HepG2 (cell line): ENCODE measurements around the gene RHOXF1. TPM values are rescaled to one million over a fixed set of nuclear protein-coding genes. Genes with fewer than 3 reads are reported as not detected.
"Not testable (repeated sequence)": the region's sequence is repeated elsewhere in the genome, so short reads cannot be mapped to it uniquely, and the experiment has no call there.

Experiments
- ATAC-seq: fragments of 200-7000 bp; cut with Tn5 transposase; 3 replicates; pipeline ENCODE4 v1.9.1; 2020; ENCODE audit warnings: mild to moderate bottlenecking, moderate library complexity
- BruUV-seq: library from RNA; stranded (reverse); fragments of 400-500 nt; replicated peaks from 2 replicates; lab custom pipeline; 2021; lab: Mats Ljungman, UMichigan
- CTCF ChIA-PET: fragments of 300-600 bp; formaldehyde crosslinking; extraction: SDS; loops from one replicate; lab custom pipeline; 2021; ENCODE audit warnings: low total read pairs, inconsistent platforms, low intra/inter-chr PET ratio; lab: Yijun Ruan, JAX
- POLR2A ChIA-PET: fragments of 350-600 bp; sonication (Branson Sonifier 250); formaldehyde crosslinking; loops from one replicate; lab custom pipeline; 2020; ENCODE audit warnings: antibody characterized with exemption, inconsistent platforms; lab: Yijun Ruan, JAX
- DNase-seq: peaks from one replicate; pipeline ENCODE4 v3.0.0-alpha.2; 2015; ENCODE audit warnings: low spot score
- FAIRE-seq: peaks from 3 replicates; lab custom pipeline; 2011; peaks lifted over from hg19 to GRCh38; lab: Jason Lieb, UNC
- H2AFZ ChIP-seq: one replicate; pipeline ENCODE4 v1.6.1; 2011; ENCODE audit warnings: low read length, inconsistent platforms
- H3K27ac ChIP-seq: fragments of 300-600 bp; 3 replicates; pipeline ENCODE4 v1.8.0; 2011; ENCODE audit warnings: mixed run types, mild to moderate bottlenecking, mixed read lengths, low read length, inconsistent platforms; ENCODE audit not compliant: insufficient read depth; ENCODE audit errors: extremely low read length
- H3K27me3 ChIP-seq, 2 experiments: fragments of 200-600 bp in 1 of 2; 2 replicates in 1 of 2; 3 replicates in 1 of 2; pipeline versions ENCODE4 v1.6.0 to v1.8.0; 2011; ENCODE audit warnings: low read length in 2 of 2, mild to moderate bottlenecking in 2 of 2, moderate library complexity in 2 of 2, inconsistent platforms in 1 of 2; ENCODE audit not compliant: insufficient read depth in 2 of 2, control insufficient read depth in 1 of 2
- H3K36me3 ChIP-seq, 2 experiments: fragments of 200-600 bp in 1 of 2; replicated peaks in 1 of 2; 2 replicates in 1 of 2; 3 replicates in 1 of 2; pipeline versions ENCODE4 v1.5.1 to v1.8.0; 2011; ENCODE audit warnings: low read length in 2 of 2, inconsistent platforms in 1 of 2; ENCODE audit not compliant: insufficient read depth in 2 of 2, control insufficient read depth in 1 of 2
- H3K4me1 ChIP-seq: 2 replicates; pipeline ENCODE4 v1.5.1; 2012; ENCODE audit warnings: low read length, inconsistent platforms; ENCODE audit not compliant: insufficient read depth
- H3K4me2 ChIP-seq: 2 replicates; pipeline ENCODE4 v1.6.0; 2011; ENCODE audit warnings: low read depth, low read length, inconsistent platforms
- H3K4me3 ChIP-seq, 3 experiments: fragments of 200-600 bp in 1 of 3; sonication (generic), shearing (Covaris generic) in 1 of 3; replicated peaks in 1 of 3; 2 replicates each; pipeline ENCODE4 v1.5.1; 2011 to 2016; ENCODE audit warnings: low read length in 3 of 3, inconsistent platforms in 2 of 3, low read depth in 2 of 3, mild to moderate bottlenecking in 2 of 3, control low read depth in 1 of 3, mixed read lengths in 1 of 3; ENCODE audit not compliant: insufficient read depth in 1 of 3
- H3K79me2 ChIP-seq: one replicate; pipeline ENCODE4 v1.6.1; 2011; ENCODE audit warnings: low read length, inconsistent platforms; ENCODE audit not compliant: insufficient read depth
- H3K9ac ChIP-seq: 2 replicates; pipeline ENCODE4 v1.6.0; 2011; ENCODE audit warnings: mild to moderate bottlenecking, low read depth, low read length, inconsistent platforms; ENCODE audit not compliant: insufficient read depth
- H3K9me3 ChIP-seq: 2 replicates; pipeline ENCODE4 v1.5.1; 2012; ENCODE audit warnings: mild to moderate bottlenecking, low read length
- H4K20me1 ChIP-seq: 2 replicates; pipeline ENCODE4 v1.6.0; 2011; ENCODE audit warnings: inconsistent platforms, mild to moderate bottlenecking, low read length, moderate library complexity; ENCODE audit not compliant: insufficient read depth
- NFYB ChIP-seq: sonication (generic); formaldehyde crosslinking; IDR thresholded peaks from 2 replicates; pipeline ENCODE4 v1.4.0; 2020; ENCODE audit warnings: missing genetic modification reagents
- NFYC ChIP-seq: IDR thresholded peaks from 2 replicates; pipeline ENCODE4 v1.6.1; 2016; ENCODE audit warnings: missing genetic modification reagents, missing compliant biosample characterization
- NR2F1 ChIP-seq, 2 experiments: fragments of 450-650 bp in 1 of 2; formaldehyde crosslinking in 1 of 2; IDR thresholded peaks; 2 replicates each; pipeline versions ENCODE4 v1.5.0 to v1.6.1; 2016 to 2020; ENCODE audit warnings: mild to moderate bottlenecking in 1 of 2, missing compliant biosample characterization in 1 of 2, missing genetic modification reagents in 1 of 2, moderate library complexity in 1 of 2
- SP140L ChIP-seq: sonication (generic); formaldehyde crosslinking; IDR thresholded peaks from 2 replicates; pipeline ENCODE4 v1.4.0; 2020; ENCODE audit warnings: missing genetic modification reagents, borderline replicate concordance
- ZMYM4 ChIP-seq: sonication (generic); formaldehyde crosslinking; IDR thresholded peaks from 2 replicates; pipeline ENCODE4 v1.8.1; 2023; ENCODE audit warnings: mild to moderate bottlenecking, missing genetic modification reagents
- ZNF20 ChIP-seq: sonication (generic); formaldehyde crosslinking; IDR thresholded peaks from 2 replicates; pipeline ENCODE4 v1.4.0; 2020; ENCODE audit warnings: mild to moderate bottlenecking, moderate library complexity, missing genetic modification reagents
- WGBS: methylation state at CpG from one replicate; pipeline ENCODE4 v1.1.6; 2017; ENCODE audit warnings: low lambda C conversion rate; 5-methylcytosine and 5-hydroxymethylcytosine counted together
- in situ Hi-C: cut with HindIII; loops from 2 replicates; pipeline ENCODE4 v1.10.0; 2017; ENCODE audit warnings: low pct_unique_long_range_greater_than_20kb; ENCODE audit not compliant: extremely low pct_ligation_motif_present
- intact Hi-C: fragments of 100-400 bp; cut with micrococcal nuclease; formaldehyde crosslinking; loops from one replicate; pipeline ENCODE4 v1.10.0; 2022; ENCODE audit not compliant: unreplicated experiment
- polyA plus RNA-seq, 8 experiments: library from polyadenylated mRNA; depleted of rRNA in 3 of 8; stranded (reverse) in 7 of 8; unstranded in 1 of 8; fragments of >200 nt; fragmentation: Illumina TruSeq in 4 of 8; extraction: Trizol in 4 of 8; gene quantifications; 2 replicates each; pipeline versions ENCODE4 v1.2.1 to v1.2.3, GENCODE V29; 2011 to 2016; ENCODE audit warnings: low read depth in 4 of 8, missing spikeins in 1 of 8, mixed read lengths in 1 of 8; ENCODE audit not compliant: insufficient read depth in 1 of 8
- total RNA-seq, 5 experiments: library from RNA; depleted of rRNA; stranded (reverse); fragments of >200 nt; fragmentation: Illumina TruSeq; extraction: Trizol; gene quantifications; 2 replicates each; pipeline ENCODE4 v1.2.3, GENCODE V29; 2016; ENCODE audit warnings: low read depth in 1 of 5

The RHOXF1 gene
- total and polyA plus RNA-seq, 2 of the 13 experiments (the other 11 are each of a cell fraction or from before 2014, with no cell fraction given), result not detected

GRCh38 chrX:120136128-120136527, 20.4 kb upstream of the RHOXF1 start:
- no peaks in the 10 kb centered on the region for H3K36me3 ChIP-seq
- H3K9ac ChIP-seq, result no peak overlapping the region
- H3K4me3 ChIP-seq, result no peak overlapping the region
- intact Hi-C loops (no loop called here), in situ Hi-C loops (loop anchor here (25.0 kb wide), 1 partner anchor 149 kb away; no protein-coding TSS in a partner anchor)
- no peaks in the 10 kb centered on the region for H4K20me1 ChIP-seq
- 43% methylated on average over 5 of the region's 6 CpGs for WGBS
- no peak overlapping the region for H3K27ac ChIP-seq
- no peak overlapping the region for H2AFZ ChIP-seq
- ATAC-seq, result no peak
- CTCF ChIA-PET, result no interaction called here
- no peaks in the 10 kb centered on the region for H3K27me3 ChIP-seq
- no peak for DNase-seq
- no peak for FAIRE-seq
- POLR2A ChIA-PET, result no interaction called here
- no peaks in the 10 kb centered on the region for H3K9me3 ChIP-seq
- no TSS peak for BruUV-seq
- H3K4me1 ChIP-seq, result no peaks in the 10 kb centered on the region
- H3K79me2 ChIP-seq, result no peaks in the 10 kb centered on the region
- TF ChIP-seq NR2F1 (CRISPR knock-in tag; IDR thresholded peaks at IDR 0.05), result no peak
- no peak for TF ChIP-seq SP140L (CRISPR knock-in tag)
- no peak overlapping the region for H3K4me2 ChIP-seq

GRCh38 chrX:120128306-120128846, 12.7 kb upstream of the RHOXF1 start:
- H3K79me2 ChIP-seq, BruUV-seq, H4K20me1 ChIP-seq, H3K9me3 ChIP-seq, CTCF ChIA-PET, H3K27ac ChIP-seq, H3K4me3 ChIP-seq, intact Hi-C loops, H3K27me3 ChIP-seq, POLR2A ChIA-PET, H3K4me1 ChIP-seq, H3K9ac ChIP-seq, H2AFZ ChIP-seq, H3K36me3 ChIP-seq: not testable (repeated sequence)
- TF ChIP-seq ZMYM4, result peak; percentile 78
- 0 out of 2 replicates have a peak, but pooled peaks have one; percentile 54 for TF ChIP-seq ZNF20
- TF ChIP-seq NFYC (CRISPR knock-in tag), result peak; percentile 59
- TF ChIP-seq NFYB (CRISPR knock-in tag), result peak; percentile 65
- WGBS, result 0% methylated on average over 2 of the region's 5 CpGs
- H3K4me2 ChIP-seq, result peak overlapping the region; percentile 36
- in situ Hi-C loops, result loop anchor here (25.0 kb wide), 1 partner anchor 141 kb away; no protein-coding TSS in a partner anchor
- DNase-seq (peak; percentile 1), FAIRE-seq (peak; percentile 72), ATAC-seq (peak; percentile 64)
